ENCODE results near the gene BABAM2. TPM values are rescaled to one million over a fixed set of nuclear protein-coding genes. Genes with fewer than 3 reads are reported as not detected.

Gene BABAM2
- total RNA-seq, 2 experiments from 2014 or later, result 66.8 to 68.4 TPM

DNA sequence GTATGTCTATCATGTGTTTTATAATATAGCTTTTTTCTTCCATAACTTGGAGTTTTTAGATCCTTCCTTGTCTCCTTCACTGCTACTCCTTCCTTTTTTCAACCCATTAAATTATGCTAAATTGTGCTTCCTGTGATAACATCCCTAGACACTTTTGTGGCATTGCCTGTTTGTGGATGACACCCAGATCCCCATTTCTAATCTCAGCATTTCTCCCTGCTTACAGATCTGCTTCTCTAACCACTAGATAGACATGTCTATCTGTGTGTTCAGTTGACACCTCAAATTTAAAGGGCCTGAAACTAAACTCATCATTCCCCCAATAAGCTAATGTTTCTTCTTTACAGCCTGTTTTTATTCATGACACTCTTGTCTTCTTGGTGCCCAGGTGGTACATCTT lies 244.8 kb downstream of the BABAM2 start:
- POLR2A ChIA-PET, result no interaction called here
- ATAC-seq (no peak), DNase-seq (no peak)
- Mint-ChIP-seq H3K27me3 (no peaks in the 10 kb centered on the region), H3K36me3 (ENCODE audit: low read depth) (peaks cover 8% of the 10 kb centered on the region), H3K4me1 (ENCODE audit: low read depth) (peaks cover 21% of the 10 kb centered on the region), H3K9me3 (no peaks in the 10 kb centered on the region), H3K27ac (no peak overlapping the region), H3K4me3 (no peak overlapping the region)
- intact Hi-C loops (cut with micrococcal nuclease), result no loop called here
- CTCF ChIA-PET, result no interaction called here
- TF ChIP-seq, protein P1, sequence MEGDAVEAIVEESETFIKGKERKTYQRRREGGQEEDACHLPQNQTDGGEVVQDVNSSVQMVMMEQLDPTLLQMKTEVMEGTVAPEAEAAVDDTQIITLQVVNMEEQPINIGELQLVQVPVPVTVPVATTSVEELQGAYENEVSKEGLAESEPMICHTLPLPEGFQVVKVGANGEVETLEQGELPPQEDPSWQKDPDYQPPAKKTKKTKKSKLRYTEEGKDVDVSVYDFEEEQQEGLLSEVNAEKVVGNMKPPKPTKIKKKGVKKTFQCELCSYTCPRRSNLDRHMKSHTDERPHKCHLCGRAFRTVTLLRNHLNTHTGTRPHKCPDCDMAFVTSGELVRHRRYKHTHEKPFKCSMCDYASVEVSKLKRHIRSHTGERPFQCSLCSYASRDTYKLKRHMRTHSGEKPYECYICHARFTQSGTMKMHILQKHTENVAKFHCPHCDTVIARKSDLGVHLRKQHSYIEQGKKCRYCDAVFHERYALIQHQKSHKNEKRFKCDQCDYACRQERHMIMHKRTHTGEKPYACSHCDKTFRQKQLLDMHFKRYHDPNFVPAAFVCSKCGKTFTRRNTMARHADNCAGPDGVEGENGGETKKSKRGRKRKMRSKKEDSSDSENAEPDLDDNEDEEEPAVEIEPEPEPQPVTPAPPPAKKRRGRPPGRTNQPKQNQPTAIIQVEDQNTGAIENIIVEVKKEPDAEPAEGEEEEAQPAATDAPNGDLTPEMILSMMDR (IDR thresholded peaks at IDR 0.05), result no peak

DNA sequence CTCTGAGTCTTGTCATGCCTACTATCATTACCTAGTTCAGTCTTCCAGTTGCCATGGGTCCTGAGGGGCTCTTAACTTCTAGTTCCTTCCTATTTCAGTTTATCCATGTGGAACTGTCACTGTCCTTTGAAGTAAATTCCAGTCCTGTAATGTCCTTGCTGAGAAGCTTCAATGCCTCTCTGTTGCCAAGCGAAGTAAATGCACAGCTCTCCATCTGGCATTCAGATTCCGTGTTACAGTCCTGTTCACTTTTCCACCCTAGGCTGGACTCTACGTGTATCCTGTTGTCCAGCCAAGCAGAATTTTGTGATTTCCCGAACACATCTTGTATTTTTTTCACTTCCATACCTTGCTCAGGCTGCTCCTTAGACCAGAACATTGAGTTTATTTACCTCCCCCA lies 245.3 kb downstream of the BABAM2 start:
- ATAC-seq, result no peak
- Mint-ChIP-seq H3K4me3 (no peak overlapping the region), H3K27ac (no peak overlapping the region), H3K36me3 (ENCODE audit: low read depth) (peaks cover 8% of the 10 kb centered on the region), H3K27me3 (no peaks in the 10 kb centered on the region), H3K9me3 (no peaks in the 10 kb centered on the region), H3K4me1 (ENCODE audit: low read depth) (peaks cover 21% of the 10 kb centered on the region)
- intact Hi-C loops (cut with micrococcal nuclease), result no loop called here
- ChIA-PET POLR2A (no interaction called here), CTCF (interaction anchor here (0.9 kb wide), 1 partner anchor 13 kb away, joined by 3 read pairs; no protein-coding TSS in a partner anchor)
- DNase-seq, result no peak
- TF ChIP-seq, protein P1 (IDR thresholded peaks at IDR 0.05), result no peak

DNA sequence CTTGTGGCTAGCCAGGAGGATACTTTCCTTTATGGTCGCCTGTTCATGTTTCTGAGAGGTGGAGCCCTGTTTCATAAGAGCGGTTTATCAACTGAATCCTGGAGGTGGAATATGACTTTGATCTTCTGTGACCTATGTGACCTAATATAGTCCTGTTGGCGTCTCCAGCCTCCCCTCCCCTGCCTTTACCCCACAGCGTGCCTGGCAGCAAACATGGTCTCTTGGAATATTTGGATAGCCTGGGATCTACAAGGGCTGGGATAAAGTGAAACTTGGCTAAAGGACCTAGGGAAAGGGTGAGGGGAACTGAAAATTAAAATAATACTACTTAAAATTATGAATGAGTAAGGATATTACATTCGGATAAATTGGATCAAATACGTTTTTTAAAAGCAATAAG lies 246.0 kb downstream of the BABAM2 start:
- Mint-ChIP-seq H3K36me3 (ENCODE audit: low read depth) (peaks cover 8% of the 10 kb centered on the region), H3K4me3 (no peak overlapping the region), H3K4me1 (ENCODE audit: low read depth) (peaks cover 21% of the 10 kb centered on the region), H3K27me3 (no peaks in the 10 kb centered on the region), H3K9me3 (no peaks in the 10 kb centered on the region), H3K27ac (no peak overlapping the region)
- DNase-seq (no peak), ATAC-seq (no peak)
- intact Hi-C loops (cut with micrococcal nuclease), result no loop called here
- ChIA-PET POLR2A (no interaction called here), CTCF (interaction anchor here (0.9 kb wide), 1 partner anchor 12 kb away, joined by 3 read pairs; no protein-coding TSS in a partner anchor)
- TF ChIP-seq, protein P1 (IDR thresholded peaks at IDR 0.05), result no peak

DNA sequence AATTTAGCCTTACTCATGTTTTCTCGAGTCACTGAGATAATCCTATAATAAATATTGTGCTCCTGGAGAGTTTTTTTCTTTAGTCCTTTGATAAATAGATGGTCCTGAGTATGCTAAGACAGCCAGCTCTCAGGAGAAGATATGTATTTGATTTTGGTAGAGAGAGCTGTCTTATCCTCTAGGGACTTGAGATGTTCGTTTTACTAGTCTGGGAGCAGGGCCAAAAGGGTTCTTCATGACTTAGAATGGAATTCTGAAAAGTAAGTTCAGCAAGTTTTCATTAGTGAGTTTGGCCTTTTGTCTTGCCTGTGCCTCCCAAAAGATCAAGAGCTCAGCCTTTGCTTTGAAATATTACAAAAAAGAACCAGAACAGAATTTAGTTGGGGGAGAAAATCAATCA lies 246.7 kb downstream of the BABAM2 start:
- CTCF ChIA-PET, result no interaction called here
- ATAC-seq, result no peak
- TF ChIP-seq, protein P1 (IDR thresholded peaks at IDR 0.05), result no peak

DNA sequence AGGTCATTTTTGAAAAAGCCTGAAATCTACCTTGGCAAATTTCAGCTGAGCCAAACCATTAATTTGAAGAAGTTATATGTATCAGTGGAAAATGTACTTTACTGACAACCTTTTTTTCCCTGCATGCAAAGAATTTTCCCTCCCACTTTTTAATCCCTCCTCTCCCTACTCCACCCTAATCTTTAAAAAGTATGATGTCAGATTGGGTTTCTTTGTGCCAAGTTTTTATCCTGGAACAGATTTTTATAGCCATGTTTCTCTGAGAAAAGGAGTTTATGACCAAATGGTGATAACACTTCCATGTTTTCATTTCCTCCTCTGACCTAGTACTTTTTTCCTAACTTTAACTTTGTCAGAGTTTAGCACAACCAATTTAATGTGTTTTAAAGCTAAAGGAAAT lies 251.9 kb downstream of the BABAM2 start:
- H3K4me3 Mint-ChIP-seq, result no peak overlapping the region
- CTCF ChIA-PET, result no interaction called here
- peaks cover 8% of the 10 kb centered on the region for H3K36me3 Mint-ChIP-seq (ENCODE audit: low read depth)
- no peaks in the 10 kb centered on the region for H3K27me3 Mint-ChIP-seq
- TF ChIP-seq, protein P1 (IDR thresholded peaks at IDR 0.05), result no peak
- DNase-seq (no peak), ATAC-seq (no peak)
- H3K27ac Mint-ChIP-seq, result no peak overlapping the region
- POLR2A ChIA-PET, result no interaction called here
- no peaks in the 10 kb centered on the region for H3K9me3 Mint-ChIP-seq
- intact Hi-C loops (cut with micrococcal nuclease), result no loop called here
- no peaks in the 10 kb centered on the region for H3K4me1 Mint-ChIP-seq (ENCODE audit: low read depth)

More for the DNA sequence above, 246.7 kb downstream of the BABAM2 start:
- intact Hi-C loops (cut with micrococcal nuclease), result no loop called here
- H3K4me1 Mint-ChIP-seq (ENCODE audit: low read depth), result peaks cover 21% of the 10 kb centered on the region
- no peaks in the 10 kb centered on the region for H3K27me3 Mint-ChIP-seq
- POLR2A ChIA-PET, result no interaction called here
- no peak for DNase-seq
- peaks cover 8% of the 10 kb centered on the region for H3K36me3 Mint-ChIP-seq (ENCODE audit: low read depth)
- H3K27ac Mint-ChIP-seq, result no peak overlapping the region
- H3K4me3 Mint-ChIP-seq, result no peak overlapping the region
- H3K9me3 Mint-ChIP-seq, result no peaks in the 10 kb centered on the region
